Stimulated activated CD8-positive, alpha-beta memory T cell treated with anti-CD3 and anti-CD28 coated beads, Interleukin-2, amount 100 ng/mL, for 48 hours (primary cell): ENCODE measurements around the gene ARL8B.
"Not testable (repeated sequence)": the region's sequence is repeated elsewhere in the genome, so short reads cannot be mapped to it uniquely, and the experiment has no call there.

Experiments
- DNase-seq, 2 donors: peaks; one replicate each; pipeline ENCODE4 v3.0.0-alpha.2; 2020; ENCODE audit warnings: low read depth in 2 of 2

The ARL8B gene

GRCh38 chr3:5112043-5112442 is 10.0 kb upstream of the ARL8B start:
- DNase-seq: no peak

- DNase-seq: not testable (repeated sequence)
Observed at GRCh38 chr3:5113726-5114125, 8.4 kb upstream of the ARL8B start.

- DNase-seq: no peak
Observed at GRCh38 chr3:5115506-5116162, 6.5 kb upstream of the ARL8B start.

- DNase-seq: no peak
Observed at GRCh38 chr3:5116538-5116937, 5.6 kb upstream of the ARL8B start.

GRCh38 chr3:5120446-5120845 is 1.6 kb upstream of the ARL8B start:
- no peak for DNase-seq

GRCh38 chr3:5122741-5123706 is 932 bp downstream of the ARL8B start:
- no peak for DNase-seq

GRCh38 chr3:5123937-5124336 is 1.8 kb downstream of the ARL8B start:
- no peak for DNase-seq

- no peak for DNase-seq
Observed at GRCh38 chr3:5126586-5126985, 4.5 kb downstream of the ARL8B start.

- DNase-seq: no peak
Observed at GRCh38 chr3:5128849-5129248, 6.8 kb downstream of the ARL8B start.

GRCh38 chr3:5133239-5134018 is 11.3 kb downstream of the ARL8B start:
- DNase-seq: no peak

GRCh38 chr3:5134019-5134391 is 11.9 kb downstream of the ARL8B start:
- DNase-seq: no peak

- DNase-seq: no peak
Observed at GRCh38 chr3:5134499-5134898, 12.4 kb downstream of the ARL8B start.

- DNase-seq: no peak
Observed at GRCh38 chr3:5136211-5136918, 14.3 kb downstream of the ARL8B start.

- DNase-seq: no peak
Observed at GRCh38 chr3:5136919-5137429, 14.9 kb downstream of the ARL8B start.

- DNase-seq: no peak
Observed at GRCh38 chr3:5138214-5138981, 16.3 kb downstream of the ARL8B start.

GRCh38 chr3:5140230-5140621 is 18.1 kb downstream of the ARL8B start:
- no peak for DNase-seq

- no peak for DNase-seq
Observed at GRCh38 chr3:5140839-5141238, 18.7 kb downstream of the ARL8B start.

GRCh38 chr3:5141760-5142159 is 19.7 kb downstream of the ARL8B start:
- DNase-seq: no peak

- DNase-seq: no peak
Observed at GRCh38 chr3:5143464-5143863, 21.4 kb downstream of the ARL8B start.

- DNase-seq: no peak
Observed at GRCh38 chr3:5144316-5144994, 22.4 kb downstream of the ARL8B start.
